Stimulated activated CD4-positive, alpha-beta T cell treated with anti-CD3 and anti-CD28 coated beads, TNF-alpha, amount 100 ng/mL, for 48 hours (primary cell): ENCODE data around the gene CMIP.
"Not testable (repeated sequence)": the region's sequence is repeated elsewhere in the genome, so short reads cannot be mapped to it uniquely, and the experiment has no call there.

Experiments used
- DNase-seq, 3 donors: peaks; one replicate each; pipeline ENCODE4 v3.0.0-alpha.2; 2020; ENCODE audit warnings: low read depth in 3 of 3

The CMIP gene

DNA sequence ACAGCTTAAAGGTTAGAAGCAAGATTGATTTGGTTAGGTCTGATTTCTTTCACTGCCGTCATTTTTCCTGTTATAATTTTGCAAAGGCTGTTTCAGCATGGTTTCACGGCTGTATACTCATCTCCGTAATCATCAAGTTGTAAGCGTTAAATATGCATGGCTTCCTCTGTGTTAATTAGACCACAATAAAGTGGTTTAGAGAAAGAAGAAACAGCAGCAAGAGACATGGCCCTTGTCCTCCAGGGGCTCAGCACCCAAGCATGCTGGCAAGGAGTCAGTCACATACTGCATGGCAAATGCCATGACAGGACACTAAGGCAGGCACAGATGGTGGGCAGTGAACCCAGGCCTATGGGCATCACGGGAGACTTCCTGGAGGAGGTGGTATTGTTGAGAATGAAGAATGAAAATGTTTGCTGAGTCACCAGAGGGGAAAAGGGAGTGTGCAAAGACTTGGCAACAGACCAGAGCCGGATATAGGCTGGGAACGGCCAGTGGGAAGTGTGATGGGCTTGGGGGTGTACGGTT is 273.1 kb downstream of the CMIP start:
- DNase-seq: no peak

DNA sequence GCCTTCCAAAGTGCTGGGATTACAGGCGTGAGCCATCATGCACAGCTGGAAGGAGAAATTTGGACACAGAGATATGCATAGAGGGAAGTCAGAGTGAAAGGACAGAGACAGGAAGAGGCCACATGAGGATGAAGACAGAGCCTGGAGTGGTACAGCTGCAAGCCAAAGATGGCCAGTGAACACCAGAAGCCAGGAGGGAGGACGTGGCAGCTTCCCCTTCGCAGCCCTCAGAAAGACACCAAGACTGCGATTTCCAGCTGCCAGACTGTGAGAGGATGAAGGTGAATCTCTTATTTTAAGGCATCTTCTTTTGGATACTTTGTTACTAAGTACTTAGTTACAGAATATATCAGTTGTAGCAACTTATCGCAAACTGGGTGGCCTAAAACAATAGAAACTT is 274.0 kb downstream of the CMIP start:
- no peak for DNase-seq

DNA sequence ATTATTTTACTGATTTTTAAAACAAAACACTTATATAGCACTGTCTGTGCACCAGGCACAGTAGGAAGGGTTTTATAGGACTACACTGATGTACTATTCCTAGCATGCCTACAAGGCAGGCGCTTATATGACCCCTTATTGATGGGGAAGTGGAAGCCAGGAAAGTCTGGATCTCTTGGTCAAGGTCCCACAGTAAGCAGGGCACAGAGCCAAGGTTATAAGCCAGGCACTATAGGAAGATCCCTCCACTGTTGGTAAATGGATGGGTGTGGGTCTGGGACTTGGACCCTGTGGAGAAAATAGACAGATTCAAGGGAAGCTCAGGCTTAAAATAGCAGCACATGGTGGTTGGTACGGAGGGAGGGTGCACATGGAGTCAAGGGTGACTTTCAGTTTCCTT is 275.4 kb downstream of the CMIP start:
- DNase-seq: no peak

DNA sequence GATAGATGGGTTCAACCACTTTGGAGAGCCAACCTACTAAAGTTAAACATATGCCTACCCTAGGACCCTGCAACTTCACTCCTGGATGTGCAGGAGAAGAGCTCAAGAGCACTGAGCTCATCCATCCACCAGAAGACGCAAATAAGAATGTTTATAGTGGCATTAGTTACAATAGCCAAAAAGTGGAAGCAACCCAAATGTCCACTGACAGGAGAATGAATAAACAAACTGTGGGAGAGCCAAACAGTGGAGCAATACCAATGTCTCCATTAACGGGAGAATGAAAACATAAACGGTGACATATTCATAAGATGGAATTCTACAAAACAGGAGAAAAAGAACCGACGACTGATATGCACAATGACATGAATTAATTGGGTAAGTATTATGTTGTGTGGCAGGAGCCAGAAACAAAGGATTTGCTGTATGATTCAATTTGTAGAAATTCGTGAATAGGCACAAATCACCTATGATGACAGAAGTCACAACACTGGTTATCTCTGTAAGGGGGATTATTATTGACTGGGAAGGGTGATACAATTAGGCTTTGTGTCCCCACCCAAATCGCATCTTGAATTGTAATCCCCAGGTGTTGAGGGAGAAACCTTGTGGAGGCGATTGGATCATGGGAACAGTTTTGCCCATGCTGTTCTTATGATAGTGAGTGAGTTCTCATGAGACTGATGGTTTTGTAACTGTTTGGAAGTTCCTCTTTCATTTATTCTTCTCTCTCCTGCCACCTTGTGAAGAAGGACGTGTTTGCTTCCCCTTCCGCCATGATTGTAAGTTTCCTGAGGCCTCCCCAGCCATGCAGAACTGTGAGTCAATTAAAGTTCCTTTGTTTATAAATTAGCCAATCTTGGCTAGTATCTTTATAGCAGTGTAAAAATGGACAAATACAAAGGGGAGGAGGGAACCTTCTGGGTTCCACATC is 276.6 kb downstream of the CMIP start:
- no peak for DNase-seq

- DNase-seq: peak in 1 of 3 donors; percentile 52
Measured at GRCh38 chr16:81723098-81723723, 278.6 kb downstream of the CMIP start.

- no peak for DNase-seq
Measured at GRCh38 chr16:81728435-81728834, 283.8 kb downstream of the CMIP start.

- no peak for DNase-seq
Measured at GRCh38 chr16:81729451-81729850, 284.8 kb downstream of the CMIP start.

- DNase-seq: peak; percentile 19 to 44 (median 24)
Measured at GRCh38 chr16:81730090-81731051, 285.8 kb downstream of the CMIP start.

DNA sequence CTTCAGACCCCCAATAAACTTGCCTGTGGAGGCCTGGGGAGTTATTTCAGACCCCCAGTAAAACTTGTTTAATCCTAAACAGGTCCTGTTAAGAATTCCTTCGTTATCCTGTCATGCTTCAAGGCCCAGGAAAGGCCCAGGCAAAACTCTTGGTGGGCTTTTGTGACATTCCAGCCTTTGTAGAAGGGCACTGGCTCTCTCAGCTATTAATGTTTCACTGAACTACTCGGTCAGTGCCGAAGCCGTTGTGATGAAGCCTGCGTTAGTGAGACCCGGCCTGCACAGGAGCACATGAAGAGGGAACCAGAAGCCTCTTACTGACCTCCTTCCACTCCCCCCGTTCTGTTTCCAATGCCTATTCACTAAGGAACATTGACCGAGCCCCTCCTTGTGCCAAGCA is 287.0 kb downstream of the CMIP start:
- no peak for DNase-seq

DNA sequence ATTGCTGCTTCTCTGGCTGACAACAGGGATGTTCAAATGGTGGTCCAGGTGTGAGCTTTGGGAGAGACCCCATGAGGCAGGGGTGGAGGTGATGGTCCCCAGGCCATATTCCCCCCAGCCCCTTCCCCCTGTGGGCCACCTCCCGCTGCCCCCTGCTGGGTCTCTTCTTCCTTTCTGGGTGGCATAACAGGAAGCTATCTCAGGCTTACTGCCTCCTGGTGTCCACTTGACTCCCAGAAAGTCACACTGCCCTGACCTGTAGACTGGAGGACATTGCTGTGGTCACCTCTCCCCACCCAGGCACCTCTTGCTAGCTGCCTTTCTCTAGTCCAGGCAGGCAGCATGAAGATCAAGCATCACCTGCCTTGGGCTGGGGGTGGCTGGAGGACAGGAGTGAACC is 288.1 kb downstream of the CMIP start:
- no peak for DNase-seq

DNA sequence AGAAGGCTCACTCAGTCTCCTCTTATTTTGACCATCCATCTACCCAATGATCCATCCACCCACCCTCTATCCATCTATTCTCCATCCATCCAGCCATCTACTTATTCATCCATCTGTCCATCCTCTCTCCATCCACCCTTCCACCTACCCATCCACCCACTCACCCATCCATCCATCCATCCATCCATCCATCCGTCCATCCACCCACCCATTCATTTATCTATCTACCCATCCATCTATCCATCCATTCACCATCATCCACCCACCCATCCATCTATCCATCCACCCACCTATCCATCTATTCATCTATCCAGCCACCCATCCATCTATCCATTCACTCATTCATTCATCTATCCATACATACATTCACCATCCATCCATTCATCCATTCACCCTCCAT is 288.7 kb downstream of the CMIP start:
- no peak for DNase-seq

GRCh38 chr16:81734632-81735434 is 290.2 kb downstream of the CMIP start:
- DNase-seq: no peak

GRCh38 chr16:81737885-81738536 is 293.4 kb downstream of the CMIP start:
- DNase-seq: peak; percentile 70 to 84 (median 72)

DNA sequence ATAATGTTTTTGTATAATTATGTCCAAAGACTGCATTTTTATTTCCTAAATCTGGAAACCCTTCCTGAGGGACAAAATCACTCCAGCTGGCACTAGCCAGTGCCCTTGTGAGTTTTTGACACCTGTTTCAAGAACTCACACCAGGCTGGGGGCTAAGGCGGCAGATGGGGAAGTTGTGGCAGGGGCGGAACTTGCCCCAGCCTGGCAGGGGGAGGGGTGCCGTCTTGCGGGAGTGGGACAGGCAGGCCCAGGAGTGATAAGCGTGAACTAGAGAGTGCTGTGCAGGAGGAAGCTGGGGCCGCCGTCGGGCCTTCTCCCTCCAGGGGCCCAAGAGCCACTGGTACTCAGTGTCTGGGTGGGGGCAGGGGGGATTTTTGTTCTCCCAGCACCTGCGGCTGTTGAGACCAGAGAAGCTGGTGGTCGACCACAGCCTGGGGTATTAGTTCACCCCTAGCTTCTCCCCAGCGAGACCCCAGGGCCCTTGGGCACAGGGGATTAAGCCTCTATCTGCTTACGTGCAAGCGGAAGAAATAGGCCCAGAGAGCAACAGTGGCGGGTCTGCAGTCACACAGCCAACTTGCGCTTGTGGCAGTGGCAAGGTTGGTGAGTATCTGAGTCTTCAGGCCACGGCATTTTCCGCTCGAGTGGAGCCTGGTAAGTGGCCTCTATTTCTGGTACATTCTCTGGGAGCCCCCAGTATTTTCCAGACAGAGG is 294.3 kb downstream of the CMIP start:
- no peak for DNase-seq

DNA sequence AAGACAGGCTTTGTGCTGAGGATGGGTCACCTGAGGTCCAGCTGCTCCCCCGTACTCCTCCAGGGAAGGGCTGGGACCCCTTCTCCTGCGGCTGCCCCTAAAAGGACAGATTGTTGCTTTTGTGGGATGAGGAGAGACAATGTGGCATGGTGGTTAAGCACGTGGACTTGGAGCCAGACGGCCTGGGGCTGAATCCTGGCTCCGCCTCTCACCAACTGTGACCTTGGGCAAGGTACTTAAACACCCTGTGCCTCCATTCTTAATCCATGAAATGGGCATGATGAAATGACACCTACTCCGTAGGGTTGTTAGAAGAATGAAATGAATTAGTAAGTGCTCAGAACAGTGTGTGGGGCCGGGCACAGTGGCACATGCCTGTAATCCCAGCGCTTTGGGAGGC is 294.9 kb downstream of the CMIP start:
- DNase-seq: no peak

- no peak for DNase-seq
Measured at GRCh38 chr16:81740169-81740568, 295.6 kb downstream of the CMIP start.

GRCh38 chr16:81741430-81741770 is 296.8 kb downstream of the CMIP start:
- DNase-seq: not testable (repeated sequence)

DNA sequence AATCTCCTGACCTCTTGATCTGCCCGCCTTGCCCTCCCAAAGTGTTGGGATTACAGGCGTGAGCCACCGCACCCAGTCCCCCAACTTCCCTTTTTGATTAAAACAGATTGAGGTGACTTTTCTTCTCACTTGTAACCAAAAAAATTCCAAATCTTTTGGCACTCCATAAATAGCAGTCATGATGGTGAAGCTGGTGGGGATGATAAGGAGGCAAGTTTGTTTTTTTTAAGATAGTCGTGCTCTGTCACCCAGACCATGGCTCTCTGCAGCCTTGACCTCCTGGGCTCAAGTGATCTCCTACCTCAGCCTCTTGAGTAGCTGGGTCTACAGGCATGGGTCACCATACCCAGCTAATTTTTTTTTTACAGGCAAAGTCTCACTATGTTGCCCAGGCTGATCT is 299.8 kb downstream of the CMIP start:
- DNase-seq: no peak

DNA sequence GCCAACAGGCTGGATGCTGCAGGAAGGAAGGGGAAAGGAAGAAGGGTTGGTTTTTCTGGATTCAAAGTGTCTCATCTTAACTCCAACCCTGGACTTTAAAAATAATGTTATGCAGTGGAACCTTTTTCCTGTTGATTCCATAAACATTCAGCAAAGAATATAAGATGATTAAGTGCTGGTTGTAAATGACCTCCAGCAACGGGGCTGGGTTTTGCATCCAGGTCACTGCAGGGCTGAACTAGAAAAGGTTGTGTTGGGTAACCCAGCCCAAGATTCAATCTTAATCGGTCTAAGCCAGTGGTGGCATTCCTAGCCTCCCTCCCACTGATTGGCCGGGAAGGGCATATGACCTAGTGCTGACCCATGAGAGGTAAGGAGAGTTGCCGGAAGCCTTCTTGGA is 300.3 kb downstream of the CMIP start:
- DNase-seq: no peak
